ENCODE results near the gene BET1L.

BET1L gene

DNA sequence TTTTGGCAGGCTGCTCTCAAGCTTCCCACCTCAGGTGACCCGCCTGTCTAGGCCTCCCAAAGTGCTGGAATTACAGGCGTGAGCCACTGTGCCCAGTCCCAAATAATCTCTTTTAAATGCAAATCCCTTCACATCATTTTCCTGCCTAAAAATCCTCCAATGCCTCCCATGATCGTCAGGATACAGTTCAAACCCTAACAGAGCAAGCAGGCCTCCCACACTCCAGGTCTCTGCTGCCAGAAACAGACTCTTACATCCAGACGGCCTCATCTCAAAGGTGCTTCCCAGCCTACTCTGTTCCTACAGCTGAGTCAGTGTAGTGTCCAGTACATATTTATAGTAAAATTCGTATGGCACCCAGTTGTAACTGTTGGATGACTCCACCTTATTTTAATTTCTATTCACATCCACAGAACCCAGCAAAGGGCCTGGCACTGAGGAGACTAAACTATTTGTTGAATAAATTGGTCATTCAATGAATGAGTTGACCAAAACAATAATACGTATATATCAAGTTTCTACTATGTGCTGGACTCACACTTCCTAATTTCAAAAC, 20.7 kb upstream of the BET1L start:
- TF ChIP-seq, protein P1, sequence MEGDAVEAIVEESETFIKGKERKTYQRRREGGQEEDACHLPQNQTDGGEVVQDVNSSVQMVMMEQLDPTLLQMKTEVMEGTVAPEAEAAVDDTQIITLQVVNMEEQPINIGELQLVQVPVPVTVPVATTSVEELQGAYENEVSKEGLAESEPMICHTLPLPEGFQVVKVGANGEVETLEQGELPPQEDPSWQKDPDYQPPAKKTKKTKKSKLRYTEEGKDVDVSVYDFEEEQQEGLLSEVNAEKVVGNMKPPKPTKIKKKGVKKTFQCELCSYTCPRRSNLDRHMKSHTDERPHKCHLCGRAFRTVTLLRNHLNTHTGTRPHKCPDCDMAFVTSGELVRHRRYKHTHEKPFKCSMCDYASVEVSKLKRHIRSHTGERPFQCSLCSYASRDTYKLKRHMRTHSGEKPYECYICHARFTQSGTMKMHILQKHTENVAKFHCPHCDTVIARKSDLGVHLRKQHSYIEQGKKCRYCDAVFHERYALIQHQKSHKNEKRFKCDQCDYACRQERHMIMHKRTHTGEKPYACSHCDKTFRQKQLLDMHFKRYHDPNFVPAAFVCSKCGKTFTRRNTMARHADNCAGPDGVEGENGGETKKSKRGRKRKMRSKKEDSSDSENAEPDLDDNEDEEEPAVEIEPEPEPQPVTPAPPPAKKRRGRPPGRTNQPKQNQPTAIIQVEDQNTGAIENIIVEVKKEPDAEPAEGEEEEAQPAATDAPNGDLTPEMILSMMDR (conservative IDR thresholded peaks at IDR 0.05; ENCODE audit: low read depth, low read length) = no peak
- no peak overlapping the region for H3K4me3 ChIP-seq (ENCODE audit: low read length)
- DNase-seq (ENCODE audit: low read depth) = no peak

DNA sequence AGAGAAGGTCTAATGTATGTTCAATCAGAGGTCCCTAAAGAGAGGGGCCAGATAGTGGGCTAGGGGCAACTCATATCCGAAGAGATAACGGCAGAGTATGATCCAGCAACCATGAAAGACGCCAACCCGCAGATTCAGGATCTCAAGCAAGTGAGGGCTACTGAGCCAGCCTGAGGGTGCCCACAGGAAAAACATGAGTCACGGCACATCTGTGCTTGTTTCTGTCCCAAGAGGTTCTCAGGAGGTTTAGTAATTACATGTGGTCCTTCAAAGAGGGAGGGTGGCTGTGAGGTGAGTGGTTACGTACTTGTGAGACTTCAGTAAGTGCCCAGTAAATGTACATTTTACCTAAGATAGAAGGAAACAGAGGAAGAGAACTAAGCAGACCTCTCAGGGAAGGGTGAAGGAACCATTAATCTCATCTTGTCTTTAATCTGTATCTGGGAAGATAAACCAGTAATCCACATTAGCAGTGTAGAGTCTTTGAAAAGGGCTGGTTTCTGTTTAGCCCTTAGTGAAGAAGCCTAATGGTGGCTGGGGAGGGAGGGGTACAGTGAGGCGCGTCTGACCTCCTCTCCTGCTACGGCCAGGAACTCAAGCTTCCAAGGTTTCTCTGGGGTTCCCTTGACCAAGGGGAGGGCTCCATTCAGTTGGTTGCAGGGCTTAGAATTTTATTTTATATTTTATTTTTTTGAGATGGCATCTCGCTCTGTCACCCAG, 18.7 kb upstream of the BET1L start:
- TF ChIP-seq, protein P1 (conservative IDR thresholded peaks at IDR 0.05; ENCODE audit: low read depth, low read length) = no peak
- no peak overlapping the region for H3K4me3 ChIP-seq (ENCODE audit: low read length)
- no peak for DNase-seq (ENCODE audit: low read depth)

DNA sequence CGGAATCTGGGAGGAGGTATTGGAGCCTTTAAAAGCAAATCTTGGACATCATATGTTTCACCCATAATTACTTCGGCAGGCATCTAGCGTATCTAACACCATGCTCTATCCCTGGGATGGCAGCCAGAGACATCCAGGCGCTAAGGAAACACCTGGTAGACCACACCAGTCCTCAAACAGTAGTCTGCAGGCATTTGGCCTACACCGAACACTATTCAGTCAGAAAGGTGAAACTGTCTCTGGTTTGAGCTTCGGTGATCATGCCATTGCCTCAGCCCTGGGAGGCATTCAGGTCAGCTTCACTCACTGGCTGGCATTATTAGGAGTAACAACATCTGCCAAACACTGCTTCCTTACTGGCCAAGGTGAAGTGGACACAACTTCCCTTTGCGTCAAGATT, 17.2 kb upstream of the BET1L start:
- H3K4me3 ChIP-seq (ENCODE audit: low read length) = no peak overlapping the region
- no peak for DNase-seq (ENCODE audit: low read depth)
- TF ChIP-seq, protein P1 (conservative IDR thresholded peaks at IDR 0.05; ENCODE audit: low read depth, low read length) = no peak

DNA sequence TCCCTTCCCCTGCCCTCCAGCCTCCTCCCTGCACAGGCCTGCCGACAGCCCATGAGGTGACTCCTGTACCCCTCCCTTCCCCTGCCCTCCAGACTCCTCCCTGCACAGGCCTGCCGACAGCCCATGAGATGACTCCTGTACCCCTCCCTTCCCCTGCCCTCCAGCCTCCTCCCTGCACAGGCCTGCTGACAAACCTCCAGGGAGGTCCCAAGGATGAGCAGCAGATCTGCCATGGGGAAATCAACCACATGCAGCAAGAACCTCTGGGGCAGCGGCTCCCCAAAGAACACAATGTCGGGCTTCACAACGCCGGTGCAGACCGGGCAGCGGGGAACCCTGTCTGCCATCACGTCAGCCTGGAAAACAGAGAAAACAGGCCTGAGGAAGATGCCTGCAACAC, 16.7 kb upstream of the BET1L start:
- H3K4me3 ChIP-seq (ENCODE audit: low read length) = no peak overlapping the region
- TF ChIP-seq, protein P1 (conservative IDR thresholded peaks at IDR 0.05; ENCODE audit: low read depth, low read length) = no peak
- DNase-seq (ENCODE audit: low read depth) = no peak

DNA sequence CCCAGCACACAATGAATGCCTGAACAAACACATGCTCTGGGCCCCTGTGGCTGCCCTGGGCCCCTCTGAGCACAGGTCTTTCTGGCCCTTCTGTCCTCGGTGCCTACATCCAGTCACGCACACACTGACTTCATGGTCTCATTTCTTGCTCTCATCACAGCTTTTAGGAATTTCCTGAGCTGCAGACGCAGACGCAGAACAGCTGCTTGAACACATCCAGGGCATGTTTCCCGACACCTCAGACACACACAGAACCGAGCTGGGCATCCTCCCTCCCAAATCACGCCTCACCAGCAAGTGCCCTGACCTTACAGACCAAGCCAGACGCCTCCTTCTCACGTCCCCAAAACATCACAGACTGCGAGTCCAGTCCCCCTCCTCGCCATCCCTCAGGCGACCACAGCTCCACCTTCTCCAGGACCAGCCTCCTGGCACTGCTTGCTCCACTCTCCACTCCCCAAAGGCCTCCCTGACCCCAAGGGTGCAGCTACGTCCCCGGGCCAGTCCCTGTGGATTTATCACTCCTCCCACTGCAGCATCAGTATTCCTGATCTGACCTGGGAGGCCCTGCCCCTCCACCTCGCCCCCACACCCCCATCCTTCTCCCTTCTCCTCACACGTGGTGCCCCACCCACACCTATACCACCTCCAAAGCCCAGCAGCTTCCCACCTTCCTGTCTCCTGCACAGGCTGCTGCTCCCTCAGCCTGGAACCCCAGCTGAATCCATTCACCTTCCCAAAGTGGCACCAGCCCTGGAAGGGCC, 16.0 kb upstream of the BET1L start:
- H3K4me3 ChIP-seq (ENCODE audit: low read length) = no peak overlapping the region
- TF ChIP-seq, protein P1 (conservative IDR thresholded peaks at IDR 0.05; ENCODE audit: low read depth, low read length) = no peak
- no peak for DNase-seq (ENCODE audit: low read depth)

DNA sequence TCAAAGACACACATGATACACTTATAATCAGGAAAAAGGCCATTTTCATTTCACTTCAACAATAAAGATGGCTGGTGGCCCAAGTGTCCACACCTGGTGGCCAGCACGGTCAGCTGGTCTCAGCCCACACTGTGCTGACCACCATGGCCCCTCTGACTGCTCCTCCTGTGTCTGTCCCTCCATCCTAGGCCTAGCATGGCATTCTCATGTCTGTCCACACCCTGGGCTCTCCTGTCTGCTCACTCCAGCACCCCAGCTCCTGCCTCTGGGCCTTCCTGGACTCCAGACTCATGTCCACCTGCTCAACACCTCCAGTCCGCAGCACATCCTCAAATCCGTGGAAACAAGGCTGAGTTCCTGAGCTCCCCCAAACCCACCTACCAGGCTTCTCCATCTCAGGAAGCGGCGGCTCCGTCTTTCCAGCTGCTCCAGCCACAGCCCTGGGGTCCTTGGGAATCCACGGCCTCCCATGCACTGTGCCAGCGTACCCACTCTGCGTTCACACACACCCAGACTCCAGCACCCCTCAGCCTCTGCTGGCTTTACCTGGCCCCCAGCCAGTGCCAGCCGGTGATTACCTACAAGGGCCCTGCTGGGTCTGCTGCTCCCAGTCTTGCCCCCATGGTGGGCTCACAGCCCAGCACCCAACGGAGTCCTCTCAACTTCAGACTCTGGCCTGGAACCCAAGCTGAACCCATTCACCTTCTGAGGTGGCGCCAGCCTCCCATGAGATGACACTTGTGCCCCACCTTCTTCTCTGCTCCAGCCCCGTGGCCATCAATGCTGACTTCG, 15.0 kb upstream of the BET1L start:
- no peak for DNase-seq (ENCODE audit: low read depth)
- H3K4me3 ChIP-seq (ENCODE audit: low read length) = no peak overlapping the region
- TF ChIP-seq, protein P1 (conservative IDR thresholded peaks at IDR 0.05; ENCODE audit: low read depth, low read length) = no peak

Data from retinal pigment epithelial cell (primary cell).